ENCODE data around the gene PLXNC1.
A peak's percentile ranks its signal among the peaks of the same experiment; 100 is the strongest.

PLXNC1 gene

GRCh38 chr12:94163850-94164249, 15.5 kb downstream of the PLXNC1 start:
- DNase-seq: no peak

GRCh38 chr12:94165138-94165537, 16.8 kb downstream of the PLXNC1 start:
- DNase-seq: no peak

DNA sequence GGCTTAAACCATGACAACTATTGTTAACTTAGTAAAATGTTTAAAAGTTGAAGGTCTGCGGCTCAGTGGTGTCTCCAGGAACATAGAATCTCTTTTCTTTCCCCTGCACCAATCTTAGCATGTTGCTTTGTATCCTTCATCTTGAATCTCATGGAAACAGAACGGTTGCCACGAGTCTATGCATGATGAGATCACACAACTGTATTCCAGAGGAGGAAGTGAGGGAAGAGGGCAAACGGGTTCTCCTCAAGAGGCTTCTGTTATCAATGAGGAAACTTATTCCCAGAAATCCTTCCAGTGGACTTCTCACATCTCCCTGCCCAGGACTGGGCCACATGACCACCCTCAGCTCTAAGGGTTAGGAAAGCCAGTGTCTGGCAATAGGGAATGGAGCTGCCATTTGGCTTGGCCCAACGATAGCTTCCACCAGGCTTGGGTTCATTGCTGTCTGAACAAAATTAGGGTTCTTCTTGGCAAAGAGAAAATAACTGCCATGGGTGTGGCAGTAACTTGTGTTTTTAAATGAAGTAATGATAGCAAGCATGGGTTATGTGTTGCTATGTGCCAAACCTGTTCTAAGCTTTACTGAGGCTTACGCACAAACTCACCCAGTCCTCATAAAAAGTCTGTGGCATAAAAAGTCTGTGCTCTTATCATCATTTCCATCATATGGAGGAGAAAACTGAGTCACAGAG, 17.4 kb downstream of the PLXNC1 start:
- DNase-seq: no peak

GRCh38 chr12:94167071-94167755, 18.8 kb downstream of the PLXNC1 start:
- DNase-seq: no peak

GRCh38 chr12:94167756-94168416, 19.5 kb downstream of the PLXNC1 start:
- no peak for DNase-seq

DNA sequence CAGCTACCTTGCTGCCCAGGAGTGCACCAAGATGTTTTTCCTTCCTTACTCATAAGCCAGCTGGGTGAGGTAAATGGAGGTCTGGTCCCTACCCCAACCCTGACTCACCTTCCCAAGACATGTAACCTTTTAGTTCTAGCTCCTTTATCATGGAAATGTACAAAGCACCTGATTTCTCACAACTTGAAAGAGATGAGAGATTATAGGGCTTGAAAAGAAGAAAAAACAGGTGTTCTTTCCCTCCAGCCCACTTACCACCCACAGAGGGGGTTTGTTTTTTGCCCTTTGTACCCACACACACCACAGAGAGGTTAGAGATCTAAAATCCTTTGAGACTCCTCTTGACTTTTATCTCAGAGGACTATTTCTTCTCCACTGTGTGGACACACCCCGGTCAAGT, 21.1 kb downstream of the PLXNC1 start:
- DNase-seq: no peak

DNA sequence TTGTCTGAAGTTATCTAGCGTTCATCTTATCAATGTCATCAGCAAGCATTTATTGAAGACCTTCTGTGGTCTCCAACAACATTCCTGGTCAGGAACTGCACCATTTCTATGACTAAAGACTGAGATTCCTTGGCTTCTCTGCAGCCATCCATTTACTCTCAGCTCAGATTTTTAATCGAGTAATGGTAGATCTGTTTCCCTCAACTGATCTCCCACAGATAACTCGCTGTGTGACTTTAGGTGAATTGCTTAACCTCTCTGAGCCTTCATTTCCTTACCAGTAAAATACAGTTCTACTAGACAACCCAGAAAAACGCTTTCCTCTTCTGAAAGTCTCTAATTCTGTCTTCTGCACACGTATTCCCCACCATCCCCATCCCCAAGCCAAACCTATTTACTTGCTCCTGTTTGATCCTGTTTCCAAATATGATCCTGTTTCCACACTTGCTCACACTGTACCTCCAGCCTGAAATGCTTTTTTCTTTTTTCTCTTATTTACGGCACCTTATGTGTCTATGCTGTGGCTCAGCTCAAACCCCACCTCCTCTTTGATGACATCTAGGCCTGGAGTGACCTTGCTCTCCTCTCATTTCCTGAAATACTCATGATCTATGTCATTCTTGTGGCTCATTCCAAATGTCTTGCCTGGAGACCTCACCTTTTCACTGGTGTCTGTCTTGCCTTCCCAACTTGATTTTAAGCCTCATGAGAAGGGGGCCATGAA, 21.8 kb downstream of the PLXNC1 start:
- DNase-seq: no peak

DNA sequence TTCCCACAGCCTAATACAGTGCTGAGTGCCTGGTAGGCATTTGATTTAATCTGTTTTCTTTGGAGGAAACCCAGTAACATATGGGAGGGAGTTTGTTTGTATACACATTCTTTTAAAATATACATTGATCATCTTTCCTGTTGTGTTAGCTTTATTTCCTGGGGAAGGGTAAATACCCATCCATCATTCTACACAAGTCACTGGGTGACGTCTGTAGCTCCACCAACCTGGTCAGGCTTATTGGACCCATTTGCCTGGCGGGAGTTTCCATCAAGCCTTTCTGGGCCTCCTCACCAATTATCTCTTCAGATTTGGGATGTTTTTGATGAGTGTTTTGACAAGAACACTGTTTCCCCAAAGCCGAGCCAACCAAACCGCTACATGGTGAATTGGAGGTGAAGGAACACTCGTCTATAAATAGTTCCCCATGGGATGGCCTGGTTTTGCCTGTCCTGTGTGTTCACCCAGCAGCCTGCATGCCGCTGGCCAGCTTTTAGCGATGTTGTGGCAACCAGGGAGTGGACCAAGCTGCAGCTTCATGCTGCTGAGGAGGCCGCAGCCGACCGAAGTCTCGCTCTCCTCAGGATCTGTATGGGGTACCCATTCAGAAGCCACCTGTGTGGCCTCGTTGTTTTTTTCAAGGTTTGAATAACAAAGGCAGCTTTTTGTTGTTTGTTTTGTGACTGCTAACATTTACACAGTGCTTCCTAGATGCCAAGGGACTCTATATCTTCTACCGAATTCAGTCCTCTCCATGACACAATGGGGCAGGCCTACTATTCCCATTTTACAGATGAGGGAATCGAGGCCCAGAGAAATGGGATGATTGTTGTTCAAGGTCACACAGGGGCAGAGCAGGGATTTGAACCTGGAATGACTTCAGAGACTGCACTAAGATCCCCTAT, 22.6 kb downstream of the PLXNC1 start:
- DNase-seq: no peak

- no peak for DNase-seq
These were observed 23.2 kb downstream of the PLXNC1 start for GRCh38 chr12:94171595-94171930.

DNA sequence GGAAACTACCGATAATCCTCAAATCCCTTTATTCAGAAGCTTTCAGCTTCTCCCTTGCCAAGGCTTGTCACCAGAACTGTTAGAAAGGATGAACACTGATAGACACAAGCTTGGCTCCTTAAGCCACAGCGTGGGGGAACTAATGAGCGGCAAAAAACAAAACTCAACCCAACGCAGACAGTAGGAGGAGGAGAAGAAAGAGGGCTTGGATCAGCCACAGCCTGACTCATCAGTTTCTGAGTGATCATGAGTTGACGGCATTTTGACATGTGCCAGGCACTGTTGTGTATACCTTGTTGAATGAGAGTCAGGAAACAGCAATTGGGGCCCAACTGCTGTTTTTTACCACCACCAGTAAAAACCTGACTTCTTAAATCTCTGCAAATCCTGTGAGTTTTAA, 23.7 kb downstream of the PLXNC1 start:
- peak; percentile 41 to 58 for DNase-seq

DNA sequence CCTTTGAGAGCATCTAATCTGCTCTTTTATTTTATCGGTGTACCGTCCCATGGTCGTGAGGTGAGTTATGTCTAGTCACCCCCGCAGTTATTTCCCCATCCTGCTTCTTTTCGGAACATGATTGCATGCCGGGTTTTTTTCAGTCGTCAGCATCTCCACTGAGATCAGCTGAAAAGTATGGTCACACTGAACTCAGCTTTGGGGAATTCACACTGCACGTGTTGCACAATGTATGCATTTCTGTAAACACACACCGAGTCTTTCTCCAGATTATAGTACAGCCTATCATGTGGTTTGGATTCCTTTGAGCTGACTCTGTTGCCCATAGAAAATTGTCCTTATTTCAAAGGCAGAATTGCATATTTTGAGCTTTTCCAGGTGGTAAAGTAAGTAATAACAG, 24.6 kb downstream of the PLXNC1 start:
- no peak for DNase-seq

GRCh38 chr12:94173660-94174265, 25.4 kb downstream of the PLXNC1 start:
- DNase-seq: no peak

DNA sequence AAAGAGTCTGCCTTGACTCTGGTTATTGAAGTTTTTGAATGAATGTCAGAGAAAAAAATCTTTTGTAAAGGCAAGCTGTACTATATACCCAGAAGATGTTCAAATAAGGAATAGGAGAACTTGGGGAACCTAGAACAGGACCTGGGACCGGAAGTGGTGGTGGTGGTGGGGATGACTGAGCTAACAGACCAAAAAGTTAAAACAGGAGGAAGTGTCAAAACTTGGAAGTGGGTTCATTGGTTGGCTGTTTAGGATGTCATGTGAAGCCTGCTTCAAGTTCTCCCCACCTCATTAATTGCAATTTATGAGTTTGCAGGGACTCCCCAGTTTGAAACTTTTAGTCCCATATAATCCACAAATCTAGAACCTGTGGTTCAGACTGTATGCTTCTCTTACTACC, 26.2 kb downstream of the PLXNC1 start:
- DNase-seq: peak; percentile 31 to 48

- DNase-seq: no peak
These were observed 27.6 kb downstream of the PLXNC1 start for GRCh38 chr12:94175763-94176668.

- DNase-seq: no peak
These were observed 29.7 kb downstream of the PLXNC1 start for GRCh38 chr12:94178054-94178453.

- DNase-seq: no peak
These were observed 30.5 kb downstream of the PLXNC1 start for GRCh38 chr12:94178882-94179281.

DNA sequence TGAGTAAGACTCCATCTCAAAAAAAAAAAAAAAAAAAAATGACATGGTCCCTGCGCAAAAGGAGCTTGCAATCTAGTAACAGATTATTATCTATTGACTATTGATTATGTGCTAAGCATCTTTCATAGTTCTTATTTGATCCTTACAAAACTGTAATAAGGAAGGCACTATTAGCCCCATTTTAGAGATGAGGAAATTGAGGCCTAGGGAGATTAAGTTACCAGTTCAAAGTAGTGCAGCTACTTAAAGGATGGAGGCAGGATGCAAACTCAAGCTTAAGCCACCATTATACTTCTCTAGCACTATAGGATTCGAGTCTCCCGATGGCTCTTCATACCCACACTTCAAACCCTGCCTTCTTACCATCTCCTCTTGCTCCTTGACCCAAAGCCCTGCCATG, 31.3 kb downstream of the PLXNC1 start:
- no peak for DNase-seq

- DNase-seq: no peak
These were observed 32.4 kb downstream of the PLXNC1 start for GRCh38 chr12:94180558-94181296.

GRCh38 chr12:94182986-94183707, 34.8 kb downstream of the PLXNC1 start:
- no peak for DNase-seq

Measured in stimulated activated CD4-positive, alpha-beta T cell treated with anti-CD3 and anti-CD28 coated beads, Interleukin-2, amount 100 ng/mL, for 24 hours (primary cell).